HL-60 (cell line): ENCODE measurements around the gene SAFB.

Experiments used
- CTCF ChIP-seq: IDR thresholded peaks from one replicate; pipeline ENCODE4 v1.5.1; 2011; ENCODE audit warnings: low read length, control low read depth, inconsistent platforms; ENCODE audit not compliant: insufficient read depth
- GABPA ChIP-seq: IDR thresholded peaks from 2 replicates; pipeline ENCODE4 v1.6.1; 2012; ENCODE audit warnings: low read depth
- POLR2AphosphoS5 ChIP-seq: IDR thresholded peaks from 2 replicates; pipeline ENCODE4 v1.6.1; 2012; ENCODE audit warnings: low read depth
- REST ChIP-seq: IDR thresholded peaks from 2 replicates; pipeline ENCODE4 v1.6.1; 2012; ENCODE audit warnings: low read depth; ENCODE audit not compliant: insufficient replicate concordance
- SPI1 ChIP-seq: IDR thresholded peaks from 2 replicates; pipeline ENCODE4 v1.6.1; 2012; ENCODE audit warnings: low read depth, mild to moderate bottlenecking, borderline replicate concordance

- TF ChIP-seq POLR2AphosphoS5 (no peak; the same call in 1 of the 2 replicates), CTCF (no peak), REST (no peak), SPI1 (no peak), GABPA (no peak)
Measured at GRCh38 chr19:5595129-5595528, 27.8 kb upstream of the SAFB start.
